Peyer's patch (tissue), 4 donors: ENCODE measurements around the gene CSGALNACT2.

Experiments used
- POLR2A ChIP-seq, 2 donors: fragments of 450-650 bp; IDR thresholded peaks; one replicate each; pipeline ENCODE4 v1.5.1; 2017; ENCODE audit warnings: antibody characterized with exemption in 2 of 2, mild to moderate bottlenecking in 2 of 2, moderate library complexity in 2 of 2
- TF ChIP-seq, protein P1 (sequence below), 6 experiments: fragments of 450-650 bp in 4 of 6; fragments of 200-600 bp in 2 of 6; sonication (generic) in 1 of 6; IDR thresholded peaks; one replicate each; pipeline ENCODE4 v1.5.1; 2017 to 2019; ENCODE audit warnings: antibody characterized with exemption in 6 of 6, mild to moderate bottlenecking in 3 of 6, moderate library complexity in 1 of 6

DNA sequence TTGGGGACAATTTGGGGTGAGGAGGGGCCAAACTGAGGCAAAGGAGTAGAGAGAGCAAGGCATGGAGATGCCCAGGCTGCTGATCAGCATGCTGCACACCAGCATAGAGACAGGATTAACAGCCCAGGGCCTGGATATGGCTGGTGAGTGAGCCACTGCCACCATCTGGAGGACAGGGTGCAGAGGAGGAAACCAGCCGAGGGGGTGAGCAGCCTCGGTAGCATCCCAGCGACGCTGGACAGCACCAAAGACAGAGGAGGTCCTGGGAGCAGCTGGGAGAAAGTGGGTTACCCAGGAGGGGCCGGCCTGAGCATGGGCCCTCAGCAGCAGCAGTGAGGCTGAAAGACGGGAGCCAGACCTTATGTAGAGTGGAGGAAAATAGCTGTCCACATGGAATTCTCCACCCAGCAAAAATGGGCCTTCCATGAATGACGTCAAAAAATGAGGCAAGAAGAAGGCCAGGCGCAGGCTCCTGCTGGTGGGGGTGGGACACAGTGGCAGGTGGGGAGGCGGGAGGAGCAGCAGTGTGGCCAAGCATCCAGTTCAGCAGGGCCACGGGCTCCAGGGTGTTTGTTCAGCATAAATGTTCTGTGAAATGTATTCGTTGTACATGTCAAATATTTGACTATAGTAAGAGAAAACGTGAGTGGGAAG, 44.7 kb upstream of the CSGALNACT2 start:
- TF ChIP-seq, protein P1, sequence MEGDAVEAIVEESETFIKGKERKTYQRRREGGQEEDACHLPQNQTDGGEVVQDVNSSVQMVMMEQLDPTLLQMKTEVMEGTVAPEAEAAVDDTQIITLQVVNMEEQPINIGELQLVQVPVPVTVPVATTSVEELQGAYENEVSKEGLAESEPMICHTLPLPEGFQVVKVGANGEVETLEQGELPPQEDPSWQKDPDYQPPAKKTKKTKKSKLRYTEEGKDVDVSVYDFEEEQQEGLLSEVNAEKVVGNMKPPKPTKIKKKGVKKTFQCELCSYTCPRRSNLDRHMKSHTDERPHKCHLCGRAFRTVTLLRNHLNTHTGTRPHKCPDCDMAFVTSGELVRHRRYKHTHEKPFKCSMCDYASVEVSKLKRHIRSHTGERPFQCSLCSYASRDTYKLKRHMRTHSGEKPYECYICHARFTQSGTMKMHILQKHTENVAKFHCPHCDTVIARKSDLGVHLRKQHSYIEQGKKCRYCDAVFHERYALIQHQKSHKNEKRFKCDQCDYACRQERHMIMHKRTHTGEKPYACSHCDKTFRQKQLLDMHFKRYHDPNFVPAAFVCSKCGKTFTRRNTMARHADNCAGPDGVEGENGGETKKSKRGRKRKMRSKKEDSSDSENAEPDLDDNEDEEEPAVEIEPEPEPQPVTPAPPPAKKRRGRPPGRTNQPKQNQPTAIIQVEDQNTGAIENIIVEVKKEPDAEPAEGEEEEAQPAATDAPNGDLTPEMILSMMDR (IDR thresholded peaks at IDR 0.05): no peak
- TF ChIP-seq POLR2A (IDR thresholded peaks at IDR 0.05): no peak
